GM13976 (cell line): ENCODE results near the gene TPTE.
"Not testable (repeated sequence)": the region's sequence is repeated elsewhere in the genome, so short reads cannot be mapped to it uniquely, and the experiment has no call there.

ENCODE experiments used
- DNase-seq: peaks from one replicate; pipeline ENCODE4 v3.0.0; 2012; ENCODE audit warnings: low spot score
- in situ Hi-C: fragments of 300-500 bp; cut with MboI; formaldehyde crosslinking; loops from one replicate; pipeline ENCODE4 v1.12.0; 2022; ENCODE audit warnings: low sequenced_read_pairs, mixed read lengths, inconsistent platforms; ENCODE audit not compliant: unreplicated experiment
- TF ChIP-seq, protein P1 (sequence below): IDR thresholded peaks from 2 replicates; pipeline ENCODE4 v1.5.1; 2012; ENCODE audit warnings: borderline replicate concordance, mild to moderate bottlenecking; ENCODE audit not compliant: insufficient read depth; ENCODE audit errors: extremely low read depth, missing control alignments, control extremely low read depth

Gene TPTE

DNA sequence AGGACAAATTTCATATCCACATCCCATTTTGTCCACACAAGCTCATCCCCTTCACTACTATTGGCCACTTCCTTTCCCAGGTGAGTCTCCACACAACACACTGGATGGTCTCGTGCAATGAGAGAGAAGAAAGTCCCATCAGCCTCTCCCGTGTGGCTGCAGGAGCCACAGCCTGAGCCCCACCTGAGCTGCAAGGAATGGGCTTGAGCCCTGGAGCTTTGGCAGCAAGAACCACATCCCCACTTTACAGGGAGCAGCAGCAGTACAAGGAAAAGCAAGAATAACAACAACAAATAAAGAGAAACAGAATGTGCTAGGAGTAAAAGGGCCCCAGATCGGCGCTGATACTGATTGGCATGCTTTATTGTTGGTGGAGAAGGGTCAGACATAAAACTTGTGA is 117.7 kb downstream of the TPTE start:
- TF ChIP-seq, protein P1, sequence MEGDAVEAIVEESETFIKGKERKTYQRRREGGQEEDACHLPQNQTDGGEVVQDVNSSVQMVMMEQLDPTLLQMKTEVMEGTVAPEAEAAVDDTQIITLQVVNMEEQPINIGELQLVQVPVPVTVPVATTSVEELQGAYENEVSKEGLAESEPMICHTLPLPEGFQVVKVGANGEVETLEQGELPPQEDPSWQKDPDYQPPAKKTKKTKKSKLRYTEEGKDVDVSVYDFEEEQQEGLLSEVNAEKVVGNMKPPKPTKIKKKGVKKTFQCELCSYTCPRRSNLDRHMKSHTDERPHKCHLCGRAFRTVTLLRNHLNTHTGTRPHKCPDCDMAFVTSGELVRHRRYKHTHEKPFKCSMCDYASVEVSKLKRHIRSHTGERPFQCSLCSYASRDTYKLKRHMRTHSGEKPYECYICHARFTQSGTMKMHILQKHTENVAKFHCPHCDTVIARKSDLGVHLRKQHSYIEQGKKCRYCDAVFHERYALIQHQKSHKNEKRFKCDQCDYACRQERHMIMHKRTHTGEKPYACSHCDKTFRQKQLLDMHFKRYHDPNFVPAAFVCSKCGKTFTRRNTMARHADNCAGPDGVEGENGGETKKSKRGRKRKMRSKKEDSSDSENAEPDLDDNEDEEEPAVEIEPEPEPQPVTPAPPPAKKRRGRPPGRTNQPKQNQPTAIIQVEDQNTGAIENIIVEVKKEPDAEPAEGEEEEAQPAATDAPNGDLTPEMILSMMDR: no peak
- in situ Hi-C loops: no loop called here
- DNase-seq: no peak

DNA sequence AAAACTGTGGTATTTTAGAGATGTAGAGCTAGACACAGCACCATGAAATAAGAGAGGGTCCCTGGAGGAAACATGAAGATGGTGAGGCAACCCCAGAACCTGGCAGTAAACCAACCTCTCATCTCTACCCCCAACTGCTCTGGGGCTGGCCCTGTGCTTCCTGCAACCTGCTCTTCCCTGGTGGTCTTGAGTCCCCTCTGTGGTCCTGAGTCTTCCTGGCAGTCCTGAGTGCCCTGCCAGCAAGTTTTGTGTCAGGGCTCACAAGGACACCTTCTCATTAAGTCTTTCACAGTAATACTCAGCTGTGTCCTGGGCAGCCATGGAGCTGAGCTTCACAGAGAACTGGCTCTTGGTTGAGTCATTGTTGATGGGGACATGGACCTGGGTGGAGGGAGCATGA is 118.4 kb downstream of the TPTE start:
- DNase-seq, in situ Hi-C loops: not testable (repeated sequence)

DNA sequence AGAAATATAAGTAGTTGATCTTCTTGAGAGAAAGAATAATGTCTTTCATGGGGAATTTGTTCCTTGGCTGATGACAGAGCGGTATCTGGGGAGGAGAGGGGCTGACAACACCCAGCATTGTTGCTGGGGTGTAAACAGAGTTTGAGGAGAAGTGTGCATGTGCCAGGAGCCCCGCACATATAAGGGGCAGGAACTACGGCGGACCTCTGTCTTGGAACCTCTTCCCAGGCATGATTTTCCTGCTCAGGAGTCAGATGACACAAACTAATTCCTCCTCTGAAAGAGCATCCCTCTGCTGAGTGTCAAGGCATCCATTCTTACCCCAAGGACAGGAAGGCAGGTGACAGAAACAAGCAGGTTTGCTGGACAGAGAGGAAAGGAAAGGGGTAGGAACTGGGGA is 119.1 kb downstream of the TPTE start:
- TF ChIP-seq, protein P1: no peak
- in situ Hi-C loops: no loop called here
- no peak for DNase-seq

DNA sequence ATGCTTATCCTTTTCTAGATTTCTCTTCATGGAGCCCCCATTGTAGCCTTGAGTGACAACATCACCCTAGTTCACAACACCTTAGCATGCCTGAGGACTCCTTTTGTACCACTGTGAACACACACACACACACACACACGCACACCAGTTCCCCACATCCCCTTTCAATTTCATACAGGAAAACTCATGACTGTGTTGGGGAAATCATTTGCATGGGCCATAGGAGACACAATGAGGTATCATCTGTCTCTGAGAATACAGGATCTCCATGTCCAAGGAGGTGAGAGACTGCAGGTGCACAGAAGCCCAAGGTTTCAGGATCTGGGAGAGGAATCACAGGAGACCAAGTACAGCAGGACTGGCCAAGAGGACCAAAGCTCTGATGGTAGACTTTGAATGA is 119.7 kb downstream of the TPTE start:
- TF ChIP-seq, protein P1: no peak
- in situ Hi-C loops: no loop called here
- DNase-seq: no peak

DNA sequence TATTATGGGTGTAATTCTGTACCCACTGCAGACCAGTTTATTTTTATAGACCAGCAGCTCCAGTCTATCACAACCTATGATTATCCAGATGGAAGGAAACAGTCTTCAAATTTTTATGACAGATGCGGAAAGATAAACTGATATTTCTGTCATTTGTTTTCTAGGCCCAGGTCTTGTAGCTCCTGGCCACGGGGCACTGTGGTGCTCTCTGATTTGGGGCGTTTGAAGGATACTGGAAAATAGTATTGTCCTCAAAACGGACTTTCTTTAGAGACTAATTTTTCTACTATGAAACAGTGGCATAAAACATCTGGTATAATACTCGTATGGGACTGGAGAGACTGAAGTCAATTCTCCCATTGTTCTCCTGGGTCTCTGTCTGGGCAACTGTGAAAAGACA is 124.3 kb downstream of the TPTE start:
- in situ Hi-C loops, DNase-seq: not testable (repeated sequence)

DNA sequence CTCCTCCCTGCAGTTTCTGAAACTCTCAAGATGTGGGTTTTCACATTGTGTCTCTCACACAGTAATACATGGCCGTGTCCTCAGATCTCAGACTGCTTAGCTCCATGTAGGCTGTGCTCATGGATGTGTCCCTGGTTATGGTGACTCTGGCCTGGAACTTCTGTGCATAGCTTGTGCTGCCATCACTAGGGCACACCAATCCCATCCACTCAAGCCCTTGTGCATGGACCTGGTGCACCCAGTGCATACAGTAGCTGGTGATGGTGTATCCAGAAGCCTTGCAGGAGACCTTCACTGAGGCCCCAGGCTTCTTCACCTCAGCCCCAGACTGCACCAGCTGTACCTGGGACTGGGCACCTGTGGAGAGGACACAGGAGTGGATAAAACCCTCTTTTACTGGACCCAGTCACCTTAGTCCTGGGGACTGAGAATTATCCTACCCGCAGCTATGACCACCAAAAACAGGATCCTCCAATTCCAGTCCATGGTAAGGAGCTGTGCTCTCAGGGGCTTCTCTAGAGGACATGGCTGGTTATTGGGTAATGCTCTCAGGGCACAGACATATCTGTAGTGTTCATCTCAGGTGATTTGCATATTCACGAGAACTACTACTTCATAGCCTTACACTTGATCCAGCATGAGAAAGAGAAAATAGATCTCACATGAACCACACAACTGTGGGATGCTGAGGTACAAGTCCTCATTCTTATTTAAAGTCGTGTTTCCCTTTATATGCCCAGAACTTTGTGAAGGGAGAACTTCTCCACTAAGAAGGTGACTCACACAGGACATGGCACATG is 128.2 kb downstream of the TPTE start:
- in situ Hi-C loops, DNase-seq: not testable (repeated sequence)

DNA sequence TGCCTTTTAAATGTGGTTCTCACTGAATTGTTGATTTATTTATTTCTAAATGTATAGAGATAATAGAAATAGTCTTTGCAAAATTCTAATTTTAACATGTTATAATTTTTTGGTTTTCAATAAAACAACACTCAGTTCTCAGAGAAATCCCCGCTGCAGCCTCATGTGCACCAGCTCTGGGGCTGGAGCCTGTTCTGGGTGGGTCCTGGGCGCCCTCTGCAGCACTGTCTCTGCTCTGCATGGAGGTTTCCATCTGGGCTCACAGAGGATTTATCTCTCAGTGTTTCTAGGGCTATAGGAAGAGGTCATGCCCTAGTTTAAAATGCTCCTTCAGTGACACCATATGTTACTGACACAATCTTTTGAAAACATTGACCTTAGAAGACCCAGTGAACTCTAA is 128.9 kb downstream of the TPTE start:
- DNase-seq, in situ Hi-C loops: not testable (repeated sequence)
